HCT116 (cell line): ENCODE results near the gene ITPKB.

Experiments
- EGR1 ChIP-seq: IDR thresholded peaks from 2 replicates; pipeline ENCODE4 v1.6.1; 2012; ENCODE audit warnings: low read depth
- EZH2 ChIP-seq: fragments of 200-600 bp; sonication (generic); IDR thresholded peaks from 2 replicates; pipeline ENCODE4 v1.6.1; 2017; ENCODE audit warnings: antibody characterized with exemption, mixed run types
- EZH2phosphoT487 ChIP-seq: fragments of 200-600 bp; IDR thresholded peaks from 2 replicates; pipeline ENCODE4 v1.6.1; 2018; ENCODE audit warnings: antibody characterized with exemption, borderline replicate concordance
- JUND ChIP-seq: IDR thresholded peaks from 2 replicates; pipeline ENCODE4 v1.6.1; 2012
- POLR2A ChIP-seq: IDR thresholded peaks from 2 replicates; pipeline ENCODE4 v1.7.0; 2011; ENCODE audit warnings: borderline replicate concordance; ENCODE audit not compliant: insufficient read depth, insufficient read length; ENCODE audit errors: extremely low read depth
- YY1 ChIP-seq: IDR thresholded peaks from 2 replicates; pipeline ENCODE4 v1.6.1; 2011; ENCODE audit warnings: low read length, low read depth, moderate library complexity, mild to moderate bottlenecking; ENCODE audit not compliant: insufficient replicate concordance; ENCODE audit errors: extremely low read depth
- ZNF274 ChIP-seq: fragments of 200-500 bp; sonication (Bioruptor generic); IDR thresholded peaks from 2 replicates; pipeline ENCODE4 v1.6.1; 2014; ENCODE audit warnings: mild to moderate bottlenecking, low read depth, low read length, inconsistent platforms
- TF ChIP-seq, protein P1 (sequence below), 3 experiments: fragments of 200-600 bp in 1 of 3; sonication (generic) in 1 of 3; IDR thresholded peaks in 2 of 3; conservative IDR thresholded peaks in 1 of 3; 2 replicates each; pipeline ENCODE4 v1.5.1; 2012 to 2017; ENCODE audit warnings: low read depth in 2 of 3, low read length in 2 of 3, antibody characterized with exemption in 1 of 3, borderline replicate concordance in 1 of 3, control low read depth in 1 of 3, mild to moderate bottlenecking in 1 of 3, mixed read lengths in 1 of 3, mixed run types in 1 of 3, moderate library complexity in 1 of 3; ENCODE audit not compliant: insufficient read depth in 1 of 3

DNA sequence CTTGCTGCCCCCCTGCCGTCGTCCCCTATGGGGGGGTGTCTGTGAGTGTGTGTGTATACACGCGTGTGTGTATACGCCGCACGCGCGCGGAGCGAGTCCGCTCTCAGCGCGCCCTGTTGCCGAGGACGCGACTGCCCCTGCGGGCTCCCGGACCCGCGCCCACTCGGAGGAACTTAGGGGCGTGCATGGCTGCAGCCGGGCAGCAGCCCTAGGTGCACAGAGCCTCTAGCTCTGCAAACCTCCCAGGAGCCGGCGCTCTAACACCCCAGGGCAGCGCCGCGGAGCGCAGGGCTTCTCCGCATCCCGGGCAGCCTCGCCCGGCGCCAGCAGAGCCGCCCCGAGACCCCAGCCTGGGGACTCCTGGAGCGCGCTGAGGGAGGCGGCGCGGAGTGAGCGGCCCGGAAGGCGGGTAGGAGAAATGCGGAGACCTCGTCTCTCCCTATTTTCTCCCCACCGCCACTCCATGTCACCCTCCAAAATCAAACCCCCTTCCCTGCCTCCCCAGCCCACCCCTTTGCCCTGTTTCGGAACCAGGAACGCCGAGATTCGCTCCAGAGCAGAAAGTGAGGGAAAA is 574 bp downstream of the ITPKB start:
- TF ChIP-seq JUND (no peak), EZH2phosphoT487 (no peak), ZNF274 (no peak), EZH2 (no peak), POLR2A (no peak), EGR1 (no peak), YY1 (no peak)
- TF ChIP-seq, protein P1, sequence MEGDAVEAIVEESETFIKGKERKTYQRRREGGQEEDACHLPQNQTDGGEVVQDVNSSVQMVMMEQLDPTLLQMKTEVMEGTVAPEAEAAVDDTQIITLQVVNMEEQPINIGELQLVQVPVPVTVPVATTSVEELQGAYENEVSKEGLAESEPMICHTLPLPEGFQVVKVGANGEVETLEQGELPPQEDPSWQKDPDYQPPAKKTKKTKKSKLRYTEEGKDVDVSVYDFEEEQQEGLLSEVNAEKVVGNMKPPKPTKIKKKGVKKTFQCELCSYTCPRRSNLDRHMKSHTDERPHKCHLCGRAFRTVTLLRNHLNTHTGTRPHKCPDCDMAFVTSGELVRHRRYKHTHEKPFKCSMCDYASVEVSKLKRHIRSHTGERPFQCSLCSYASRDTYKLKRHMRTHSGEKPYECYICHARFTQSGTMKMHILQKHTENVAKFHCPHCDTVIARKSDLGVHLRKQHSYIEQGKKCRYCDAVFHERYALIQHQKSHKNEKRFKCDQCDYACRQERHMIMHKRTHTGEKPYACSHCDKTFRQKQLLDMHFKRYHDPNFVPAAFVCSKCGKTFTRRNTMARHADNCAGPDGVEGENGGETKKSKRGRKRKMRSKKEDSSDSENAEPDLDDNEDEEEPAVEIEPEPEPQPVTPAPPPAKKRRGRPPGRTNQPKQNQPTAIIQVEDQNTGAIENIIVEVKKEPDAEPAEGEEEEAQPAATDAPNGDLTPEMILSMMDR (IDR thresholded peaks at IDR 0.05 in 2 of 3, conservative IDR thresholded peaks at IDR 0.05 in 1 of 3; ENCODE audit: borderline replicate concordance in 1 of 3, insufficient read depth in 1 of 3, low read depth in 2 of 3, low read length in 2 of 3), result no peak
